IMR-90 (cell line): Measurements from ENCODE around the gene OR5C1. TPM values are rescaled to one million over a fixed set of nuclear protein-coding genes. Genes with fewer than 3 reads are reported as not detected.

Source experiments
- ATAC-seq: fragments of 200-7000 bp; cut with Tn5 transposase; 2 replicates; pipeline ENCODE4 v1.9.1; 2020; ENCODE audit warnings: low read depth, mild to moderate bottlenecking, moderate library complexity
- Bru-seq: library from RNA; stranded (reverse); fragments of 400-500 nt; gene quantifications from one replicate; lab custom pipeline; 2021; lab: Mats Ljungman, UMichigan
- BruChase-seq, 2 experiments: library from RNA; stranded (reverse); fragments of 400-500 nt; gene quantifications; one replicate each; lab custom pipeline; 2021; lab: Mats Ljungman, UMichigan
- BruUV-seq: library from RNA; stranded (reverse); fragments of 400-500 nt; replicated peaks from 2 replicates; lab custom pipeline; 2021; lab: Mats Ljungman, UMichigan
- CTCF ChIA-PET: fragments of 300-600 bp; formaldehyde crosslinking; extraction: SDS; loops from one replicate; lab custom pipeline; 2021; ENCODE audit warnings: antibody characterized with exemption; lab: Yijun Ruan, JAX
- POLR2A ChIA-PET: fragments of 300-600 bp; sonication (Branson Sonifier 250); formaldehyde crosslinking; loops from one replicate; lab custom pipeline; 2022; ENCODE audit warnings: antibody characterized with exemption; ENCODE audit not compliant: unreplicated experiment; lab: Charles Lee
- DNase-seq: peaks from one replicate; pipeline ENCODE4 v3.0.0; 2013
- H2AFZ ChIP-seq: replicated peaks from 2 replicates; pipeline ENCODE3; 2013; ENCODE audit warnings: low read length, mild to moderate bottlenecking; ENCODE audit not compliant: poor library complexity
- H2AK5ac ChIP-seq: 2 replicates; pipeline ENCODE4 v1.6.1; 2013; ENCODE audit warnings: low read depth, low read length, inconsistent platforms
- H2AK9ac ChIP-seq: replicated peaks from 2 replicates; pipeline ENCODE3; 2013; ENCODE audit warnings: mild to moderate bottlenecking, low read depth, low read length, moderate library complexity; ENCODE audit not compliant: poor library complexity
- H2BK120ac ChIP-seq: 2 replicates; pipeline ENCODE4 v1.6.1; 2013; ENCODE audit warnings: low read depth, low read length, inconsistent platforms
- H2BK15ac ChIP-seq: 3 replicates; pipeline ENCODE4 v1.6.1; 2013; ENCODE audit warnings: low read depth, low read length, inconsistent platforms
- H2BK20ac ChIP-seq: 2 replicates; pipeline ENCODE4 v1.6.1; 2013; ENCODE audit warnings: low read depth, mild to moderate bottlenecking, inconsistent platforms, low read length, moderate library complexity
- H2BK5ac ChIP-seq: 2 replicates; pipeline ENCODE4 v1.6.1; 2013; ENCODE audit warnings: mild to moderate bottlenecking, low read depth, low read length, inconsistent platforms; ENCODE audit not compliant: poor library complexity, severe bottlenecking
- H3K14ac ChIP-seq: replicated peaks from 2 replicates; pipeline ENCODE4 v1.6.1; 2013; ENCODE audit warnings: low read depth, low read length, inconsistent platforms
- H3K18ac ChIP-seq: 2 replicates; pipeline ENCODE4 v1.6.1; 2013; ENCODE audit warnings: low read depth, low read length, control low read depth
- H3K23ac ChIP-seq: 2 replicates; pipeline ENCODE4 v1.6.1; 2013; ENCODE audit warnings: low read depth, low read length, inconsistent platforms
- H3K27ac ChIP-seq: 2 replicates; pipeline ENCODE4 v1.5.1; 2013; ENCODE audit warnings: mild to moderate bottlenecking, control low read depth, low read length; ENCODE audit not compliant: insufficient read depth
- H3K27me3 ChIP-seq: 2 replicates; pipeline ENCODE4 v1.6.1; 2013; ENCODE audit warnings: low read length; ENCODE audit not compliant: control insufficient read depth, insufficient read depth
- H3K36me3 ChIP-seq: 2 replicates; pipeline ENCODE4 v1.6.1; 2013; ENCODE audit warnings: low read length, mixed read lengths; ENCODE audit not compliant: control insufficient read depth, insufficient read depth
- H3K4ac ChIP-seq: 2 replicates; pipeline ENCODE4 v1.6.1; 2013; ENCODE audit warnings: low read depth, low read length, inconsistent platforms
- H3K4me1 ChIP-seq: 2 replicates; pipeline ENCODE4 v1.6.1; 2013; ENCODE audit warnings: low read length, mixed read lengths; ENCODE audit not compliant: control insufficient read depth, insufficient read depth
- H3K4me2 ChIP-seq: 2 replicates; pipeline ENCODE4 v1.6.1; 2013; ENCODE audit warnings: low read depth, mild to moderate bottlenecking, control low read depth, low read length, moderate library complexity
- H3K4me3 ChIP-seq: 2 replicates; pipeline ENCODE4 v1.5.1; 2013; ENCODE audit warnings: low read depth, mild to moderate bottlenecking, control low read depth, low read length, moderate library complexity; ENCODE audit not compliant: insufficient read depth
- H3K56ac ChIP-seq: 2 replicates; pipeline ENCODE4 v1.6.1; 2013; ENCODE audit warnings: low read length, inconsistent platforms; ENCODE audit not compliant: insufficient read depth; ENCODE audit errors: extremely low read depth
- H3K79me1 ChIP-seq, 2 experiments: 2 replicates each; pipeline ENCODE4 v1.6.1; 2013; ENCODE audit warnings: low read length in 2 of 2, inconsistent platforms in 1 of 2, low read depth in 1 of 2
- H3K9ac ChIP-seq: 2 replicates; pipeline ENCODE4 v1.6.1; 2013; ENCODE audit warnings: low read depth, low read length, control low read depth
- H3K9me1 ChIP-seq: 2 replicates; pipeline ENCODE4 v1.6.1; 2013; ENCODE audit warnings: low read length, inconsistent platforms; ENCODE audit not compliant: insufficient read depth
- H3K9me3 ChIP-seq: 2 replicates; pipeline ENCODE4 v1.6.1; 2013; ENCODE audit warnings: low read length; ENCODE audit not compliant: control insufficient read depth, insufficient read depth
- H4K20me1 ChIP-seq: 2 replicates; pipeline ENCODE4 v1.6.1; 2013; ENCODE audit warnings: low read length, inconsistent platforms; ENCODE audit not compliant: insufficient read depth
- H4K5ac ChIP-seq: 2 replicates; pipeline ENCODE4 v1.6.1; 2013; ENCODE audit warnings: mild to moderate bottlenecking, low read depth, low read length, control low read depth
- H4K8ac ChIP-seq, 2 experiments: 2 replicates each; pipeline ENCODE4 v1.6.1; 2013; ENCODE audit warnings: low read depth in 2 of 2, low read length in 2 of 2, control low read depth in 1 of 2, inconsistent platforms in 1 of 2
- H4K91ac ChIP-seq: 2 replicates; pipeline ENCODE4 v1.6.1; 2013; ENCODE audit warnings: low read depth, low read length, inconsistent platforms; ENCODE audit not compliant: insufficient read depth
- BHLHE40 ChIP-seq: fragments of 150-350 bp; IDR thresholded peaks from 2 replicates; pipeline ENCODE4 v1.6.1; 2016; ENCODE audit warnings: mild to moderate bottlenecking, low read depth, low read length
- CEBPB ChIP-seq: IDR thresholded peaks from 2 replicates; pipeline ENCODE4 v1.6.1; 2012; ENCODE audit warnings: low read depth, low read length, improper control_type of control experiment
- CHD1 ChIP-seq: IDR thresholded peaks from 2 replicates; pipeline ENCODE4 v1.6.1; 2012; ENCODE audit warnings: low read depth, low read length, improper control_type of control experiment
- MAFK ChIP-seq: IDR thresholded peaks from 2 replicates; pipeline ENCODE4 v1.6.1; 2012; ENCODE audit warnings: low read depth, low read length, improper control_type of control experiment
- MAZ ChIP-seq: IDR thresholded peaks from 2 replicates; pipeline ENCODE4 v1.6.1; 2012; ENCODE audit warnings: low read depth, mild to moderate bottlenecking, low read length, improper control_type of control experiment, moderate library complexity, borderline replicate concordance
- POLR2A ChIP-seq: IDR thresholded peaks from 2 replicates; pipeline ENCODE4 v1.6.1; 2012; ENCODE audit warnings: mild to moderate bottlenecking, low read depth, low read length
- RAD21 ChIP-seq: IDR thresholded peaks from 2 replicates; pipeline ENCODE4 v1.6.1; 2012; ENCODE audit warnings: low read length, improper control_type of control experiment
- RCOR1 ChIP-seq: IDR thresholded peaks from 2 replicates; pipeline ENCODE4 v1.6.1; 2012; ENCODE audit warnings: mild to moderate bottlenecking, low read length, improper control_type of control experiment; ENCODE audit not compliant: insufficient replicate concordance
- WGBS, 2 experiments: methylation state at CpG; one replicate each; pipeline versions ENCODE4 v1.1.5 to v1.1.7; 2013; ENCODE audit warnings: missing lambda C conversion rate in 2 of 2; ENCODE audit not compliant: insufficient read length in 1 of 2; ENCODE audit errors: extremely low coverage in 2 of 2; 5-methylcytosine and 5-hydroxymethylcytosine counted together
- dilution Hi-C: fragments of 300-500 bp; cut with HindIII; formaldehyde crosslinking; loops from one replicate; pipeline ENCODE4 v1.14.3; 2018; ENCODE audit warnings: low sequenced_read_pairs; ENCODE audit not compliant: unreplicated experiment
- in situ Hi-C: fragments of 300-500 bp; cut with MboI; formaldehyde crosslinking; loops from 3 replicates; pipeline ENCODE4 v1.14.3; 2019; ENCODE audit warnings: low sequenced_read_pairs, inconsistent platforms, mixed read lengths
- intact Hi-C: fragments of 100-400 bp; cut with micrococcal nuclease; formaldehyde crosslinking; loops from 2 replicates; pipeline ENCODE4 v1.10.0; 2022
- long read RNA-seq: library from polyadenylated mRNA; unstranded; transcript quantifications from one replicate; pipeline ENCODE4 v2.0.0, GENCODE V29; 2021; ENCODE audit not compliant: unreplicated experiment
- polyA plus RNA-seq, 3 experiments: library from polyadenylated mRNA; depleted of rRNA; stranded (reverse); fragments of >200 nt; gene quantifications; 2 replicates each; pipeline ENCODE4 v1.2.3, GENCODE V29; 2012; ENCODE audit warnings: low replicate concordance in 1 of 3
- total RNA-seq: library from RNA; depleted of rRNA; stranded (reverse); fragments of >200 nt; gene quantifications from 2 replicates; pipeline ENCODE4 v1.2.3, GENCODE V29; 2012; rRNA removed
- TF ChIP-seq, protein P1 (sequence below): fragments of 150-350 bp; IDR thresholded peaks from 2 replicates; pipeline ENCODE4 v1.6.1; 2016; ENCODE audit warnings: low read depth, mild to moderate bottlenecking, low read length, moderate library complexity, borderline replicate concordance
- TF ChIP-seq, protein P2 (sequence below): conservative IDR thresholded peaks from 2 replicates; pipeline ENCODE4 v1.5.1; 2012; ENCODE audit warnings: mild to moderate bottlenecking, low read depth, low read length, improper control_type of control experiment

The OR5C1 gene
- total RNA-seq (not detected in 2 replicates), polyA plus RNA-seq (2012; rRNA removed) (not detected in 2 replicates), Bru-seq, nascent RNA (not detected), BruChase-seq, experiment 1, labeled RNA remaining after a 6-hour chase (not detected), BruChase-seq, experiment 2, labeled RNA remaining after a 2-hour chase (not detected)
- polyA plus RNA-seq (2012; cell fraction: cytosol; rRNA removed) = not detected in 2 replicates
- not detected in 2 replicates for polyA plus RNA-seq (2012; cell fraction: nucleus; rRNA removed; ENCODE audit: low replicate concordance)
- long read RNA-seq = 0 reads

- Histone ChIP-seq H3K9ac (no peak within 1 kb of the TSS), H3K4me2 (no peak within 1 kb of the TSS), H3K79me1 (no peaks in the 10 kb centered on the region), H3K9me1 (peaks cover 15% of the 10 kb centered on the region), H4K91ac (peak within 1 kb of the TSS; percentile 60), H2AK5ac (peak within 1 kb of the TSS; percentile 13; the same call in 1 of the 2 replicates), H3K4me3 (no peak within 1 kb of the TSS), H3K27me3 (no peaks in the 10 kb centered on the region), H3K18ac (no peak within 1 kb of the TSS), H2BK20ac (peak within 1 kb of the TSS; percentile 74), H2BK120ac (peak within 1 kb of the TSS; percentile 77), H2BK5ac (no peak within 1 kb of the TSS), H3K4me1 (peaks cover 13% of the 10 kb centered on the region), H4K8ac (no peak within 1 kb of the TSS), H3K56ac (no peak within 1 kb of the TSS), H3K23ac (no peak within 1 kb of the TSS), H2AK9ac (no peak within 1 kb of the TSS), H4K5ac (no peak within 1 kb of the TSS), H4K20me1 (no peaks in the 10 kb centered on the region), H3K4ac (peak within 1 kb of the TSS; percentile 51; the same call in 1 of the 2 replicates), H2BK15ac (0 out of 3 replicates have a peak within 1 kb of the TSS, but pooled peaks have one; percentile 51), H2AFZ (no peak within 1 kb of the TSS), H3K14ac (no peak within 1 kb of the TSS), H3K27ac (no peak within 1 kb of the TSS), H3K9me3 (no peaks in the 10 kb centered on the region), H3K36me3 (no peaks in the 10 kb centered on the region)
- ChIA-PET POLR2A (no interaction called here), CTCF (no interaction called here)
- intact Hi-C loops = no loop called here
- DNase-seq (no peak), ATAC-seq (no peak)
- in situ Hi-C loops = no loop called here
- no TSS peak for BruUV-seq
- 77% methylated on average over 7 of the region's 12 CpGs; no CpG with 5 or more reads in 1 of the 2 experiments for WGBS, 2 experiments
- dilution Hi-C loops = no loop called here
- TF ChIP-seq CEBPB (no peak), BHLHE40 (no peak), POLR2A (no peak), RAD21 (no peak), CHD1 (no peak), MAZ (no peak), MAFK (no peak), RCOR1 (no peak)
- TF ChIP-seq, protein P1, sequence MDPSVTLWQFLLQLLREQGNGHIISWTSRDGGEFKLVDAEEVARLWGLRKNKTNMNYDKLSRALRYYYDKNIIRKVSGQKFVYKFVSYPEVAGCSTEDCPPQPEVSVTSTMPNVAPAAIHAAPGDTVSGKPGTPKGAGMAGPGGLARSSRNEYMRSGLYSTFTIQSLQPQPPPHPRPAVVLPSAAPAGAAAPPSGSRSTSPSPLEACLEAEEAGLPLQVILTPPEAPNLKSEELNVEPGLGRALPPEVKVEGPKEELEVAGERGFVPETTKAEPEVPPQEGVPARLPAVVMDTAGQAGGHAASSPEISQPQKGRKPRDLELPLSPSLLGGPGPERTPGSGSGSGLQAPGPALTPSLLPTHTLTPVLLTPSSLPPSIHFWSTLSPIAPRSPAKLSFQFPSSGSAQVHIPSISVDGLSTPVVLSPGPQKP = no peak
- TF ChIP-seq, protein P2, sequence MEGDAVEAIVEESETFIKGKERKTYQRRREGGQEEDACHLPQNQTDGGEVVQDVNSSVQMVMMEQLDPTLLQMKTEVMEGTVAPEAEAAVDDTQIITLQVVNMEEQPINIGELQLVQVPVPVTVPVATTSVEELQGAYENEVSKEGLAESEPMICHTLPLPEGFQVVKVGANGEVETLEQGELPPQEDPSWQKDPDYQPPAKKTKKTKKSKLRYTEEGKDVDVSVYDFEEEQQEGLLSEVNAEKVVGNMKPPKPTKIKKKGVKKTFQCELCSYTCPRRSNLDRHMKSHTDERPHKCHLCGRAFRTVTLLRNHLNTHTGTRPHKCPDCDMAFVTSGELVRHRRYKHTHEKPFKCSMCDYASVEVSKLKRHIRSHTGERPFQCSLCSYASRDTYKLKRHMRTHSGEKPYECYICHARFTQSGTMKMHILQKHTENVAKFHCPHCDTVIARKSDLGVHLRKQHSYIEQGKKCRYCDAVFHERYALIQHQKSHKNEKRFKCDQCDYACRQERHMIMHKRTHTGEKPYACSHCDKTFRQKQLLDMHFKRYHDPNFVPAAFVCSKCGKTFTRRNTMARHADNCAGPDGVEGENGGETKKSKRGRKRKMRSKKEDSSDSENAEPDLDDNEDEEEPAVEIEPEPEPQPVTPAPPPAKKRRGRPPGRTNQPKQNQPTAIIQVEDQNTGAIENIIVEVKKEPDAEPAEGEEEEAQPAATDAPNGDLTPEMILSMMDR = no peak
Measured at GRCh38 chr9:122788831-122789230, at the start of gene OR5C1. OR5C1 (plus strand) TSS chr9:122788933; CDS start chr9:122788933, 0 bp downstream.
